ENCODE results near the gene PEA15. TPM values are rescaled to one million over a fixed set of nuclear protein-coding genes. Genes with fewer than 3 reads are reported as not detected.

PEA15 gene
- total RNA-seq, 1 experiment from 2014 or later = 153 TPM

DNA sequence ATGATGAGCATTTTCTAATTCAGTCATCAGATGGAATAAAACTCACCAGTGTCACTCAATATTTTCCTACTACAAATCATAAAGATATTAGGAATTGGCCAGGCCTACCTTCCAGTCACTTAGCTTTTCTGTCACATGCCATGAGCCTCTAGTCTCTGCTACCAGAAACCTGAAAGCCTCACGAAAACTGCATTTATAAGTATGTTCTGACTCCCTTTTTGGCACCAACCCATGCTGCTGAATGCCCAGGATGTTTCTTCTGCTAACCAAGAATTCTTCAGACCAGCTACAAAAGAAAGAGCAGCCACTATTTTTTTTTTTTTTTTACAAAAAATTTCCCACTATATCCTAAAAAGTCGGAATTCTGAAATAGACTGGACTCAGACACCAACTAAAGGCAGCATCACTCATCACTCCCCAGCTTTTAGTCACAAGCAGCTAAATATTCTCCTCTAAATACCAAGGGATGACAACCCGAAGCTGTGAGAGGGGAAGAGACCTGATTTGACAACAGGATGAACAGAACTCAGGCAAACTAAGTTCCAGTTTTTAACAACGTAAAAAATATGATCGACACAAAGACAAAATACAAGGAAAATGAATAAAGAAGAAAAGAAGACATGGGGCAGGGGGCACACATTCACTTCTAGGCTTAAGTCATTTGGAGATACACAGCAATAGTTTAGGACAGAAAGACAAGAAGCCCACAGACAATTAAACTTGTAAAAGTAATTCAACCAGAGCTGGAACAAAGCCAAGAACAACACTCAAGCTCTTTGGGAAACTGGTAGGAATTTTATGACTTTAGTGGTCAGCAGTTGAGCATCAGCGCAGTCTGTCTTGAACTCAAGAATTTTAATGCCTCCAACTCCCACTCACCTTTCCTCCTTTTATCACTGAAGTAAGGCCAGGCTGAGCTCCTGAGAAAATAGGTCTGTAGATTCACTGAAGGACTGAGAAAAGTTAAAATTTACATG is 55.5 kb downstream of the PEA15 start:
- H3K36me3 Mint-ChIP-seq (ENCODE audit: insufficient read depth, unreplicated experiment) = peaks cover 33% of the 10 kb centered on the region
- peak overlapping the region; percentile 6 for H3K27ac Mint-ChIP-seq (ENCODE audit: unreplicated experiment)
- no peaks in the 10 kb centered on the region for H3K9me3 Mint-ChIP-seq (ENCODE audit: low read depth, unreplicated experiment)
- no peak for DNase-seq
- peaks cover 12% of the 10 kb centered on the region for H3K4me1 Mint-ChIP-seq (ENCODE audit: low read depth, unreplicated experiment)
- CTCF ChIA-PET = interaction anchor here (0.8 to 2.7 kb wide), 3 partner anchors 8 to 67 kb away, joined by 3 to 11 read pairs (median 3); no protein-coding TSS in a partner anchor
- no peaks in the 10 kb centered on the region for H3K27me3 Mint-ChIP-seq (ENCODE audit: unreplicated experiment)
- peak overlapping the region; percentile 93 for H3K4me3 Mint-ChIP-seq (ENCODE audit: low read depth, unreplicated experiment)
- no peak for TF ChIP-seq CTCF (IDR thresholded peaks at IDR 0.05; ENCODE audit: unreplicated experiment)
- TSS peak; percentile 29 for BruUV-seq (replicated peaks)
- intact Hi-C loops (cut with micrococcal nuclease; ENCODE audit: unreplicated experiment) = no loop called here

GRCh38 chr1:160261556-160261892 is 56.3 kb downstream of the PEA15 start:
- no peaks in the 10 kb centered on the region for H3K9me3 Mint-ChIP-seq (ENCODE audit: low read depth, unreplicated experiment)
- intact Hi-C loops (cut with micrococcal nuclease; ENCODE audit: unreplicated experiment) = no loop called here
- H3K4me1 Mint-ChIP-seq (ENCODE audit: low read depth, unreplicated experiment) = peaks cover 12% of the 10 kb centered on the region
- peak; percentile 60 for DNase-seq
- peak overlapping the region; percentile 98 for H3K27ac Mint-ChIP-seq (ENCODE audit: unreplicated experiment)
- TF ChIP-seq CTCF (IDR thresholded peaks at IDR 0.05; ENCODE audit: unreplicated experiment) = no peak
- CTCF ChIA-PET = interaction anchor here (1.0 to 2.7 kb wide), 2 partner anchors 9 to 30 kb away, joined by 3 to 11 read pairs; no protein-coding TSS in a partner anchor
- H3K4me3 Mint-ChIP-seq (ENCODE audit: low read depth, unreplicated experiment) = peak overlapping the region; percentile 93
- H3K36me3 Mint-ChIP-seq (ENCODE audit: insufficient read depth, unreplicated experiment) = peaks cover 33% of the 10 kb centered on the region
- BruUV-seq (replicated peaks) = no TSS peak
- H3K27me3 Mint-ChIP-seq (ENCODE audit: unreplicated experiment) = no peaks in the 10 kb centered on the region

DNA sequence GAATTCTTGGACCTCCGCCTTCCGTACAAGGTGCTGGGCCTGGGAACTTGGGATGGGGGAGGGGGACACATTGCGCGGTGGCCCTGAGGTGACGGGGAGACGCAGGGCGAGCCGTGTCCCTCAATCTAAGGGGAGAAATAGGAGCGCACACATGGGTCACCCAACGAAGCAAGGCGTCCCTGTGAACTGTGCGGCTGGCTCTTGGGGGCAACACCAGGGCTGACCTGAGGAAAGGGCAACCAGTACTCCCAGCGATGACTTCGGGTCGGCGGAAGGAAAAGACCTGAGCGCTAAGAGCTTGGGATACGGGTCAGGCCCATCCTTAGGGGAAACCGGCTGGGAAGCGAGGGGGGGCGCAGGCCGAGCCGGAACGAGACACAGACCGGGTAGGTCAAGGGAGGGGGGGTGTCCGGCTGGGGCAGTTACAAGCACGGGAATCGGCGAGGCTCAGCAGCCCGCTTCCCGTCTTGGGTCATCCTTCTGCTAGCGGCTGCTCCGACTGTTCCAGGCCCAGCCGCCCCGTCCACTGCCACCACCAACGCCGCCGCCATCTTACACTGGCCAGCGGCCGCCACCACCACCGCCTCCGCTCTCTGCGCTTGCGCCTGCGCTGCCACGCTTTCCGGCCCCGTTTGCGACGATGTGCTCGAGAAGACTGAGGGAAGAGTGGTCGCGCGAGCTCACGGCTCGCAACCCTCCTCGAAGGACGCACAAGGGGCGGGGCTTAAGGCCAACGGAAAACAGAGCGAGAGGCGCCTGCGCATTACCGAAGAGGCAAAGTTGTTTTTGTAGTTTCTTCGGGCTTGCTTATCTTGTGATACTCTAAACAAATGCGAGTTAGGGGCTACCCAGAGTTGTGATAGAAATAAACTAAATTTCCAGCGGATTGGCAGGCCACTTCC is 57.0 kb downstream of the PEA15 start, which contains the start of gene DCAF8:
TSS of gene DCAF8 (minus strand) at position 657 of the 902 bp plus-strand sequence. CDS start 18,541 bp downstream, outside the sequence.
- no TSS peak for BruUV-seq (replicated peaks)
- peak; percentile 98 for DNase-seq
- CTCF ChIA-PET = interaction anchor here (0.6 to 2.7 kb wide), 7 partner anchors 10 to 176 kb away, joined by 3 to 11 read pairs (median 5); partner anchors contain the start of gene PEX19

More for the DNA sequence above, 57.0 kb downstream of the PEA15 start, which contains the start of gene DCAF8:
- Mint-ChIP-seq H3K36me3 (ENCODE audit: insufficient read depth, unreplicated experiment) (peaks cover 33% of the 10 kb centered on the region), H3K9me3 (ENCODE audit: low read depth, unreplicated experiment) (no peaks in the 10 kb centered on the region), H3K4me3 (ENCODE audit: low read depth, unreplicated experiment) (peak within 1 kb of the TSS; percentile 93), H3K4me1 (ENCODE audit: low read depth, unreplicated experiment) (peaks cover 12% of the 10 kb centered on the region), H3K27me3 (ENCODE audit: unreplicated experiment) (peaks cover 5% of the 10 kb centered on the region), H3K27ac (ENCODE audit: unreplicated experiment) (peak within 1 kb of the TSS; percentile 98)
- intact Hi-C loops (cut with micrococcal nuclease; ENCODE audit: unreplicated experiment) = no loop called here
- TF ChIP-seq CTCF (IDR thresholded peaks at IDR 0.05; ENCODE audit: unreplicated experiment) = no peak

All from Calu3 (cell line).